GM06990 (cell line): ENCODE data around the gene ATF3.

Experiments used
- DNase-seq: peaks from one replicate; pipeline ENCODE4 v3.0.0-alpha.2; 2011; ENCODE audit not compliant: insufficient read length; ENCODE audit errors: extremely low read depth
- H3K27me3 ChIP-seq: replicated peaks from 2 replicates; pipeline ENCODE4 v1.6.0; 2011; ENCODE audit warnings: low read length; ENCODE audit not compliant: control insufficient read depth, insufficient read depth
- H3K36me3 ChIP-seq: 2 replicates; pipeline ENCODE4 v1.5.1; 2011; ENCODE audit warnings: low read length; ENCODE audit not compliant: control insufficient read depth, insufficient read depth
- H3K4me3 ChIP-seq: replicated peaks from 2 replicates; pipeline ENCODE4 v1.5.1; 2011; ENCODE audit warnings: low read depth, mild to moderate bottlenecking, control low read depth, low read length
- TF ChIP-seq, protein P1 (sequence below): IDR thresholded peaks from 2 replicates; pipeline ENCODE4 v1.5.1; 2011; ENCODE audit warnings: low read length, control low read depth, mild to moderate bottlenecking, inconsistent platforms; ENCODE audit not compliant: insufficient read depth, poor library complexity, severe bottlenecking

The ATF3 gene

DNA sequence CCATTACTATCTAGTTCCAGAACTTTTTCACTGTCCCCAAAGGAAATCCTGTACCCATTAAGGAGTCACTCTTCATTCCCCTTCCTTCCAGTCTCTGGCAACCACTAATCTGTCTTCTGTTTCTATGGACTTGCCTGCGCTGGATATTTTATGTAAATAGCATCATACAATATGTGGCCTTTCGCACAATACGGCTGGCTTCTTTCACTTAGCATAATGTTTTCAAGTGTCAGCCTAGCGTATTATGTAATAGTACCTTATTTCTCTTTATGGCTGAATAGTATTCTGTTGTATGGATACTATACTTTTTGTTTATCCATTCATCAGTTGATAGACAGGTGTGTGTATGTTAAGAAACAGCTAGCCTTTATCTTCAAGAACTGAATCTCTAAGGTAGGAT lies 14.3 kb downstream of the ATF3 start:
- Histone ChIP-seq H3K36me3 (peaks cover 6% of the 10 kb centered on the region), H3K4me3 (no peak overlapping the region), H3K27me3 (no peaks in the 10 kb centered on the region)
- DNase-seq: no peak
- TF ChIP-seq, protein P1, sequence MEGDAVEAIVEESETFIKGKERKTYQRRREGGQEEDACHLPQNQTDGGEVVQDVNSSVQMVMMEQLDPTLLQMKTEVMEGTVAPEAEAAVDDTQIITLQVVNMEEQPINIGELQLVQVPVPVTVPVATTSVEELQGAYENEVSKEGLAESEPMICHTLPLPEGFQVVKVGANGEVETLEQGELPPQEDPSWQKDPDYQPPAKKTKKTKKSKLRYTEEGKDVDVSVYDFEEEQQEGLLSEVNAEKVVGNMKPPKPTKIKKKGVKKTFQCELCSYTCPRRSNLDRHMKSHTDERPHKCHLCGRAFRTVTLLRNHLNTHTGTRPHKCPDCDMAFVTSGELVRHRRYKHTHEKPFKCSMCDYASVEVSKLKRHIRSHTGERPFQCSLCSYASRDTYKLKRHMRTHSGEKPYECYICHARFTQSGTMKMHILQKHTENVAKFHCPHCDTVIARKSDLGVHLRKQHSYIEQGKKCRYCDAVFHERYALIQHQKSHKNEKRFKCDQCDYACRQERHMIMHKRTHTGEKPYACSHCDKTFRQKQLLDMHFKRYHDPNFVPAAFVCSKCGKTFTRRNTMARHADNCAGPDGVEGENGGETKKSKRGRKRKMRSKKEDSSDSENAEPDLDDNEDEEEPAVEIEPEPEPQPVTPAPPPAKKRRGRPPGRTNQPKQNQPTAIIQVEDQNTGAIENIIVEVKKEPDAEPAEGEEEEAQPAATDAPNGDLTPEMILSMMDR: no peak

DNA sequence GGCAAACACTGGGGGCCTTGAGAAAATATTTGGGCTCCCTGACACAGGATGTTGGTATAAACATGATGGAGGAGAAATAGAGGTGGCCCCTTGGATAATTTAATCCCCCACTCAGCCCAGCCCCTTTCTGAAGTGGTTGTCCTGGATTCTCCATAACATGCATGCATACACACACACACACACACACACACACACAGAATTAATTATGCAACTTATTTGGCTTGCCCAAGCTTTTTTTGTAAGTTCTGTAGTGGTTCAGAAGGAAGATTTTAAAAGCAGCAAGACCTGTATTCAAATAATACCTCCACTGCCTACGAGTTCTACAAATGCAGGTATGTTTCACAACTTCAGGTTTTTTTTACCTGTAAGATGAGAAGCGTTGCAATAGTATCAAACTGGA lies 15.0 kb downstream of the ATF3 start:
- TF ChIP-seq, protein P1: no peak
- Histone ChIP-seq H3K27me3 (no peaks in the 10 kb centered on the region), H3K36me3 (peaks cover 5% of the 10 kb centered on the region), H3K4me3 (no peak overlapping the region)
- DNase-seq: no peak

DNA sequence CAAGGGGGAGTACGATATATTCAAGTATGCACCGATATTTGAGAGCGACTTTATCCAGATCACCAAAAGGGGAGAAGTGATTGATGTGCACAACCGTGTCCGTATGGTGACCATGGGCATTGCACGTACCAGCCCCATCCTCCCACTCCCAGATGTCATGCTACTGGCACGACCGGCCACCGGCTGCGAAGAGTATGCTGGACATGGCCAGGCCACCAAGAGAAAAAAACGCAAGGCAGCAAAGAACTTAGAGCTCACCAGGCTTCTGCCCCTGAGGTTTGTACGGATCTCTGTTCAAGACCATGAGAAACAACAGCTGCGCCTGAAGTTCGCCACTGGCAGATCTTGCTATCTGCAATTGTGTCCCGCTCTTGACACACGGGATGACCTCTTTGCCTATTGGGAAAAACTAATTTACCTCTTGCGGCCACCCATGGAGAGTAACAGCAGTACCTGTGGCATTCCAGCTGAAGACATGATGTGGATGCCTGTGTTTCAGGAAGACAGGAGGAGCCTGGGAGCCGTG lies 16.5 kb downstream of the ATF3 start:
- Histone ChIP-seq H3K4me3 (no peak overlapping the region), H3K27me3 (no peaks in the 10 kb centered on the region), H3K36me3 (peaks cover 2% of the 10 kb centered on the region)
- DNase-seq: no peak
- TF ChIP-seq, protein P1: no peak

DNA sequence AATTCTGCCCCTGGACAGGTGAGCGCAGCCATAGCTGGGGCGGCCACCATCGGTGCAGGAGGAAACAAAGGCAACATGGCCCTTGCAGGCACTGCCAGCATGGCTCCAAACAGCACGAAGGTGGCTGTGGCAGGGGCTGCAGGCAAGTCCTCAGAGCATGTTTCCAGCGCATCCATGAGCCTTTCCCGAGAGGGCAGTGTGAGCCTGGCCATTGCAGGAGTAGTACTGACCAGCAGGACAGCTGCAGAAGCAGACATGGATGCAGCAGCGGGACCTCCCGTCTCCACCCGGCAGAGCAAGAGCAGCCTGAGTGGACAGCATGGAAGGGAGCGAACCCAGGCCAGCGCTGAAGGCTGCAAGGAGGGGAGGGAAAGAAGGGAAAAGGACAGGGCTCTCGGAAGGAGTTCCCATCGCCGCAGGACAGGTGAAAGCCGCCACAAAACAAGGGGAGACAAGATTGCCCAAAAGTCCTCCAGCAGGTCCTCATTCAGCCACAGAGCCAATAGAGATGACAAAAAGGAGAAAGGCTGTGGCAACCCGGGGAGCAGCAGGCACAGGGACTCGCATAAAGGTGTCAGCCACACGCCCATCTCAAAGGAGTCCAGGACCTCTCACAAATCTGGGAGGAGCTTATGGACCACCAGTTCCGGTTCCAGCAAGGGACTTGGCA lies 17.4 kb downstream of the ATF3 start:
- no peaks in the 10 kb centered on the region for H3K27me3 ChIP-seq
- no peak overlapping the region for H3K4me3 ChIP-seq
- no peak for DNase-seq
- no peaks in the 10 kb centered on the region; the same call in 1 of the 2 replicates for H3K36me3 ChIP-seq
- TF ChIP-seq, protein P1: no peak

GRCh38 chr1:212628046-212628445 lies 19.5 kb downstream of the ATF3 start:
- no peaks in the 10 kb centered on the region for H3K27me3 ChIP-seq
- TF ChIP-seq, protein P1: no peak
- H3K36me3 ChIP-seq: no peaks in the 10 kb centered on the region
- H3K4me3 ChIP-seq: no peak overlapping the region
- no peak for DNase-seq
